H1 (cell line): ENCODE measurements around the gene CEACAM5. TPM values are rescaled to one million over a fixed set of nuclear protein-coding genes. Genes with fewer than 3 reads are reported as not detected.

Source experiments
- CTCF ChIA-PET: fragments of 300-600 bp; sonication (Branson Sonifier 250); formaldehyde crosslinking; loops from one replicate; lab custom pipeline; 2021; ENCODE audit not compliant: partially characterized antibody; lab: Charles Lee
- POLR2A ChIA-PET: fragments of 300-600 bp; sonication (Branson Sonifier 250); formaldehyde crosslinking; loops from one replicate; lab custom pipeline; 2021; ENCODE audit warnings: inconsistent platforms; ENCODE audit not compliant: partially characterized antibody; lab: Charles Lee
- DNase-seq, 2 experiments: peaks; one replicate each; pipeline versions ENCODE4 v3.0.0 to v3.0.0-alpha.2; 2010 to 2022; ENCODE audit warnings: low spot score in 2 of 2, low read depth in 1 of 2, mixed read lengths in 1 of 2
- FAIRE-seq: peaks from 2 replicates; lab custom pipeline; 2011; peaks lifted over from hg19 to GRCh38; lab: Jason Lieb, UNC
- H2AFZ ChIP-seq: 2 replicates; pipeline ENCODE4 v1.8.1; 2012; ENCODE audit warnings: low read length, inconsistent platforms
- H2AK5ac ChIP-seq: 2 replicates; pipeline ENCODE4 v1.6.1; 2013; ENCODE audit warnings: low read depth, low read length
- H2BK120ac ChIP-seq: replicated peaks from 2 replicates; pipeline ENCODE3; 2013; ENCODE audit warnings: low read depth, low read length, inconsistent platforms
- H2BK12ac ChIP-seq: 2 replicates; pipeline ENCODE4 v1.6.1; 2013; ENCODE audit warnings: low read depth, low read length
- H2BK15ac ChIP-seq: 2 replicates; pipeline ENCODE4 v1.6.1; 2013; ENCODE audit warnings: low read length
- H2BK20ac ChIP-seq: 2 replicates; pipeline ENCODE4 v1.6.1; 2013; ENCODE audit warnings: low read length
- H2BK5ac ChIP-seq: 2 replicates; pipeline ENCODE4 v1.6.1; 2013; ENCODE audit warnings: low read depth, low read length
- H3K14ac ChIP-seq: 2 replicates; pipeline ENCODE4 v1.6.1; 2013; ENCODE audit warnings: inconsistent platforms; ENCODE audit not compliant: insufficient read length
- H3K18ac ChIP-seq: 2 replicates; pipeline ENCODE4 v1.6.1; 2013; ENCODE audit warnings: low read length; ENCODE audit errors: extremely low read depth
- H3K23ac ChIP-seq: 2 replicates; pipeline ENCODE4 v1.6.1; 2013; ENCODE audit warnings: inconsistent platforms; ENCODE audit not compliant: insufficient read length
- H3K23me2 ChIP-seq: 2 replicates; pipeline ENCODE4 v1.6.1; 2013; ENCODE audit warnings: low read depth, low read length
- H3K27ac ChIP-seq: 2 replicates; pipeline ENCODE4 v1.6.1; 2011; ENCODE audit warnings: low read depth, low read length, inconsistent platforms
- H3K27me3 ChIP-seq, 4 experiments: replicated peaks in 1 of 4; 1 replicate in 1 of 4; 2 replicates in 3 of 4; pipeline versions ENCODE4 v1.6.1 to v1.8.1; 2011 to 2013; ENCODE audit warnings: low read length in 3 of 4, mild to moderate bottlenecking in 3 of 4, inconsistent platforms in 2 of 4, mixed read lengths in 2 of 4, moderate library complexity in 1 of 4; ENCODE audit not compliant: control insufficient read depth in 3 of 4, insufficient read depth in 3 of 4; ENCODE audit errors: extremely low read depth in 1 of 4
- H3K36me3 ChIP-seq, 4 experiments: 2 replicates each; pipeline versions ENCODE4 v1.6.1 to v1.8.1; 2011 to 2013; ENCODE audit warnings: mild to moderate bottlenecking in 4 of 4, low read length in 3 of 4, moderate library complexity in 2 of 4, control low read depth in 1 of 4, inconsistent platforms in 1 of 4; ENCODE audit not compliant: insufficient read depth in 4 of 4, control insufficient read depth in 2 of 4
- H3K4ac ChIP-seq: replicated peaks from 2 replicates; pipeline ENCODE3; 2013; ENCODE audit warnings: low read length, low read depth, mixed read lengths, inconsistent platforms; ENCODE audit not compliant: insufficient read length
- H3K4me1 ChIP-seq, 4 experiments: replicated peaks in 1 of 4; 1 replicate in 1 of 4; 2 replicates in 3 of 4; pipeline versions ENCODE4 v1.6.1 to v1.8.1; 2011 to 2013; ENCODE audit warnings: low read length in 3 of 4, inconsistent platforms in 2 of 4, mixed read lengths in 1 of 4; ENCODE audit not compliant: insufficient read depth in 4 of 4, control insufficient read depth in 3 of 4
- H3K4me2 ChIP-seq, 2 experiments: 2 replicates each; pipeline versions ENCODE4 v1.6.1 to v1.8.1; 2011 to 2013; ENCODE audit warnings: low read depth in 2 of 2, low read length in 2 of 2, control low read depth in 1 of 2, inconsistent platforms in 1 of 2, mild to moderate bottlenecking in 1 of 2; ENCODE audit not compliant: insufficient read depth in 1 of 2
- H3K4me3 ChIP-seq, 4 experiments: fragments of 200-600, 300-600 bp in 1 of 4; sonication (generic), shearing (Covaris generic), sonication (Bioruptor Twin) in 1 of 4; 2 replicates each; pipeline versions ENCODE4 v1.5.1 to v1.8.1; 2011 to 2016; ENCODE audit warnings: low read length in 4 of 4, low read depth in 3 of 4, control low read depth in 2 of 4, inconsistent platforms in 2 of 4, mild to moderate bottlenecking in 2 of 4, mixed read lengths in 1 of 4, moderate library complexity in 1 of 4; ENCODE audit not compliant: insufficient read depth in 2 of 4; ENCODE audit errors: extremely low read depth in 1 of 4
- H3K56ac ChIP-seq: replicated peaks from 2 replicates; pipeline ENCODE3; 2013; ENCODE audit warnings: low read depth, mild to moderate bottlenecking, mixed read lengths, low read length, inconsistent platforms; ENCODE audit not compliant: insufficient read length
- H3K79me1 ChIP-seq: 2 replicates; pipeline ENCODE4 v1.6.1; 2013; ENCODE audit warnings: low read depth, low read length, control low read depth
- H3K79me2 ChIP-seq, 2 experiments: 2 replicates each; pipeline versions ENCODE4 v1.6.1 to v1.8.1; 2012 to 2013; ENCODE audit warnings: low read length in 2 of 2, mild to moderate bottlenecking in 2 of 2, inconsistent platforms in 1 of 2; ENCODE audit not compliant: insufficient read depth in 2 of 2, control insufficient read depth in 1 of 2
- H3K9ac ChIP-seq, 4 experiments: replicated peaks in 1 of 4; 1 replicate in 1 of 4; 2 replicates in 3 of 4; pipeline versions ENCODE4 v1.6.1 to v1.8.1; 2011 to 2013; ENCODE audit warnings: low read depth in 3 of 4, low read length in 3 of 4, control low read depth in 2 of 4, mild to moderate bottlenecking in 2 of 4, moderate library complexity in 2 of 4, inconsistent platforms in 1 of 4; ENCODE audit errors: extremely low read depth in 1 of 4
- H3K9me3 ChIP-seq, 2 experiments: 2 replicates each; pipeline versions ENCODE4 v1.6.1 to v1.8.1; 2012 to 2013; ENCODE audit warnings: mild to moderate bottlenecking in 2 of 2, moderate library complexity in 2 of 2, control low read depth in 1 of 2, inconsistent platforms in 1 of 2, low read depth in 1 of 2, low read length in 1 of 2, mixed read lengths in 1 of 2; ENCODE audit not compliant: insufficient read depth in 2 of 2
- H4K20me1 ChIP-seq, 2 experiments: replicated peaks in 1 of 2; 2 replicates each; pipeline versions ENCODE3 to v1.8.1; 2011 to 2013; ENCODE audit warnings: inconsistent platforms in 2 of 2, low read length in 2 of 2, mild to moderate bottlenecking in 1 of 2; ENCODE audit not compliant: insufficient read depth in 2 of 2, control insufficient read depth in 1 of 2
- H4K5ac ChIP-seq: 2 replicates; pipeline ENCODE4 v1.6.1; 2013; ENCODE audit warnings: low read length, low read depth, mixed read lengths, inconsistent platforms; ENCODE audit not compliant: insufficient read length
- H4K8ac ChIP-seq: 2 replicates; pipeline ENCODE4 v1.8.0; 2013; ENCODE audit warnings: mild to moderate bottlenecking, moderate library complexity, low read length, inconsistent platforms; ENCODE audit not compliant: insufficient read depth; ENCODE audit errors: extremely low read depth
- H4K91ac ChIP-seq: replicated peaks from 2 replicates; pipeline ENCODE3; 2013; ENCODE audit warnings: low read length, mixed read lengths, inconsistent platforms; ENCODE audit not compliant: insufficient read length
- BRCA1 ChIP-seq: IDR thresholded peaks from 2 replicates; pipeline ENCODE4 v1.6.1; 2012; ENCODE audit warnings: low read depth, low read length, improper control_type of control experiment
- HDAC6 ChIP-seq: IDR thresholded peaks from one replicate; pipeline ENCODE4 v1.7.1; 2012; ENCODE audit warnings: low read depth, mild to moderate bottlenecking, inconsistent platforms, low read length, moderate library complexity
- RBBP5 ChIP-seq: IDR thresholded peaks from 2 replicates; pipeline ENCODE4 v1.7.1; 2012; ENCODE audit warnings: low read depth, mild to moderate bottlenecking, inconsistent platforms, low read length, moderate library complexity, borderline replicate concordance
- RXRA ChIP-seq: IDR thresholded peaks from 2 replicates; pipeline ENCODE4 v1.6.1; 2011; ENCODE audit warnings: low read depth, mild to moderate bottlenecking, low read length, moderate library complexity; ENCODE audit not compliant: insufficient read depth
- SP1 ChIP-seq: IDR thresholded peaks from 2 replicates; pipeline ENCODE4 v1.6.1; 2011; ENCODE audit warnings: low read depth, low read length
- TEAD4 ChIP-seq: IDR thresholded peaks from 2 replicates; pipeline ENCODE4 v1.6.1; 2012; ENCODE audit warnings: low read depth, low read length, inconsistent platforms, mixed read lengths
- WGBS, 2 experiments: shearing (Covaris generic) in 1 of 2; methylation state at CpG; one replicate each; pipeline versions ENCODE4 v1.1.6 to v1.1.7; 2013 to 2015; ENCODE audit warnings: low lambda C conversion rate in 2 of 2, mixed read lengths in 2 of 2, inconsistent platforms in 1 of 2, low coverage in 1 of 2, missing lambda C conversion rate in 1 of 2; ENCODE audit not compliant: insufficient replicate concordance in 2 of 2, insufficient coverage in 1 of 2, insufficient read length in 1 of 2; ENCODE audit errors: extremely low coverage in 1 of 2, missing lambda C conversion rate in 1 of 2; 5-methylcytosine and 5-hydroxymethylcytosine counted together
- polyA plus RNA-seq, 7 experiments: library from polyadenylated mRNA; depleted of rRNA in 3 of 7; stranded (reverse) in 5 of 7; unstranded in 2 of 7; fragments of >200 nt in 5 of 7; fragments of 200-250 nt in 2 of 7; gene quantifications; 1 replicate in 5 of 7; 2 replicates in 1 of 7; 4 replicates in 1 of 7; pipeline versions ENCODE4 v1.2.1 to v1.2.3, GENCODE V29; 2011 to 2013; ENCODE audit warnings: missing spikeins in 2 of 7, mixed read lengths in 2 of 7
- total RNA-seq: library from RNA; stranded (reverse); fragmentation: NEBNext Ultra II Directional; extraction: Animal tissue kit (Norgen Biotek cat#: 25700); gene quantifications from 2 replicates; pipeline ENCODE4 v1.2.1, GENCODE V29; 2021
- TF ChIP-seq, protein P1 (sequence below): IDR thresholded peaks from 2 replicates; pipeline ENCODE4 v1.6.1; 2012; ENCODE audit warnings: inconsistent platforms

The CEACAM5 gene
- total and polyA plus RNA-seq, 2 of the 8 experiments (the other 6 are each of a cell fraction or from before 2014, with no cell fraction given) = not detected

GRCh38 chr19:41688098-41688497 lies 20.3 kb upstream of the CEACAM5 start, which contains the start of gene CEACAM7:
Gene CEACAM7 (minus strand): TSS chr19:41688270. CDS start chr19:41688165, 105 bp downstream.
- Histone ChIP-seq H3K4me1 (no peaks in the 10 kb centered on the region), H3K4me2 (no peak within 1 kb of the TSS), H2BK12ac (no peak within 1 kb of the TSS), H2BK120ac (no peak within 1 kb of the TSS), H4K8ac (no peak within 1 kb of the TSS), H3K56ac (no peak within 1 kb of the TSS), H3K27ac (no peak within 1 kb of the TSS), H4K91ac (no peak within 1 kb of the TSS), H2AK5ac (no peak within 1 kb of the TSS), H3K23ac (no peak within 1 kb of the TSS), H3K18ac (no peak within 1 kb of the TSS), H2BK20ac (no peak within 1 kb of the TSS), H2BK5ac (no peak within 1 kb of the TSS), H4K5ac (no peak within 1 kb of the TSS), H2BK15ac (no peak within 1 kb of the TSS), H3K4me3 (no peak within 1 kb of the TSS), H4K20me1 (no peaks in the 10 kb centered on the region), H3K23me2 (no peaks in the 10 kb centered on the region), H3K36me3 (no peaks in the 10 kb centered on the region), H3K27me3 (no peaks in the 10 kb centered on the region), H3K14ac (no peak within 1 kb of the TSS), H3K79me1 (no peaks in the 10 kb centered on the region), H3K4ac (no peak within 1 kb of the TSS), H3K79me2 (no peaks in the 10 kb centered on the region), H2AFZ (no peak within 1 kb of the TSS), H3K9ac (no peak within 1 kb of the TSS), H3K9me3 (peaks cover 68 to 86% of the 10 kb centered on the region in 2 experiments)
- DNase-seq (no peak), FAIRE-seq (no peak)
- TF ChIP-seq BRCA1 (no peak), SP1 (no peak), TEAD4 (no peak), RXRA (no peak), RBBP5 (no peak), HDAC6 (no peak)
- TF ChIP-seq, protein P1, sequence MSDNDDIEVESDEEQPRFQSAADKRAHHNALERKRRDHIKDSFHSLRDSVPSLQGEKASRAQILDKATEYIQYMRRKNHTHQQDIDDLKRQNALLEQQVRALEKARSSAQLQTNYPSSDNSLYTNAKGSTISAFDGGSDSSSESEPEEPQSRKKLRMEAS = no peak
- ChIA-PET CTCF (interaction anchor here (0.8 to 1.3 kb wide), 5 partner anchors 13 to 221 kb away, joined by 3 to 4 read pairs (median 3); no protein-coding TSS in a partner anchor), POLR2A (no interaction called here)
- 67% methylated on average over 1 of the region's 1 CpG; no CpG with 5 or more reads in 1 of the 2 experiments for WGBS, 2 experiments
